ENCODE results near the gene TOB1. TPM values are rescaled to one million over a fixed set of nuclear protein-coding genes. Genes with fewer than 3 reads are reported as not detected.

Gene TOB1, protein sequence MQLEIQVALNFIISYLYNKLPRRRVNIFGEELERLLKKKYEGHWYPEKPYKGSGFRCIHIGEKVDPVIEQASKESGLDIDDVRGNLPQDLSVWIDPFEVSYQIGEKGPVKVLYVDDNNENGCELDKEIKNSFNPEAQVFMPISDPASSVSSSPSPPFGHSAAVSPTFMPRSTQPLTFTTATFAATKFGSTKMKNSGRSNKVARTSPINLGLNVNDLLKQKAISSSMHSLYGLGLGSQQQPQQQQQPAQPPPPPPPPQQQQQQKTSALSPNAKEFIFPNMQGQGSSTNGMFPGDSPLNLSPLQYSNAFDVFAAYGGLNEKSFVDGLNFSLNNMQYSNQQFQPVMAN
- total RNA-seq (10 to 100 TPM; 20.0 to 42.3 (median 26.3) TPM), polyA plus RNA-seq (1 to 10 TPM; 6.3 to 9.8 (median 9.4) TPM)
- long read RNA-seq, donor 1, transcript TOB1-202 (2 exons, 2,229 nt), result major isoform, 10 of 11 reads
- long read RNA-seq, donor 1, partial matches to known transcripts, result 0 of 11 reads
- long read RNA-seq, donor 1, other reads (novel, unspliced or antisense), result 0 of 11 reads
- long read RNA-seq, donor 2, transcript TOB1-202 (2 exons, 2,229 nt), result major isoform, 12 of 38 reads
- long read RNA-seq, donor 2, partial matches to known transcripts, result 26 of 38 reads
- long read RNA-seq, donor 2, other reads (novel, unspliced or antisense), result 0 of 38 reads

- DNase-seq, result peak; percentile 100
- intact Hi-C loops (cut with DNase I; ENCODE audit: low total_unique reads), result no loop called here
- 1% methylated on average over 37 to 75 of the region's 75 CpGs for WGBS, 5 donors
- TF ChIP-seq POLR2A (IDR thresholded peaks at IDR 0.05) (peak; percentile 97 to 99 (median 99)), POLR2AphosphoS5 (IDR thresholded peaks at IDR 0.05) (peak; percentile 100)
- TF ChIP-seq, protein P1, sequence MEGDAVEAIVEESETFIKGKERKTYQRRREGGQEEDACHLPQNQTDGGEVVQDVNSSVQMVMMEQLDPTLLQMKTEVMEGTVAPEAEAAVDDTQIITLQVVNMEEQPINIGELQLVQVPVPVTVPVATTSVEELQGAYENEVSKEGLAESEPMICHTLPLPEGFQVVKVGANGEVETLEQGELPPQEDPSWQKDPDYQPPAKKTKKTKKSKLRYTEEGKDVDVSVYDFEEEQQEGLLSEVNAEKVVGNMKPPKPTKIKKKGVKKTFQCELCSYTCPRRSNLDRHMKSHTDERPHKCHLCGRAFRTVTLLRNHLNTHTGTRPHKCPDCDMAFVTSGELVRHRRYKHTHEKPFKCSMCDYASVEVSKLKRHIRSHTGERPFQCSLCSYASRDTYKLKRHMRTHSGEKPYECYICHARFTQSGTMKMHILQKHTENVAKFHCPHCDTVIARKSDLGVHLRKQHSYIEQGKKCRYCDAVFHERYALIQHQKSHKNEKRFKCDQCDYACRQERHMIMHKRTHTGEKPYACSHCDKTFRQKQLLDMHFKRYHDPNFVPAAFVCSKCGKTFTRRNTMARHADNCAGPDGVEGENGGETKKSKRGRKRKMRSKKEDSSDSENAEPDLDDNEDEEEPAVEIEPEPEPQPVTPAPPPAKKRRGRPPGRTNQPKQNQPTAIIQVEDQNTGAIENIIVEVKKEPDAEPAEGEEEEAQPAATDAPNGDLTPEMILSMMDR (IDR thresholded peaks at IDR 0.05 in 8 of 11, conservative IDR thresholded peaks at IDR 0.05 in 3 of 11), result peak in 2 of 11 experiments; percentile 9 to 41
- H3K4me1 ChIP-seq, result peaks cover 13 to 69% (median 55%) of the 10 kb centered on the region in 6 donors
- H3K4me3 ChIP-seq, result peak within 1 kb of the TSS; percentile 45 to 88 (median 82)
- no peaks in the 10 kb centered on the region for H3K27me3 ChIP-seq (replicated peaks in 1 of 7)
- peak within 1 kb of the TSS; percentile 88 to 100 (median 100) for H3K27ac ChIP-seq
- no peaks in the 10 kb centered on the region for H3K9me3 ChIP-seq
- peaks cover 0 to 23% (median 11%) of the 10 kb centered on the region in 6 donors for H3K36me3 ChIP-seq
Observed at GRCh38 chr17:50866261-50866949, at the start of gene TOB1. TOB1 (minus strand) TSS chr17:50866354; CDS start chr17:50864017, 2,337 bp downstream.

DNA sequence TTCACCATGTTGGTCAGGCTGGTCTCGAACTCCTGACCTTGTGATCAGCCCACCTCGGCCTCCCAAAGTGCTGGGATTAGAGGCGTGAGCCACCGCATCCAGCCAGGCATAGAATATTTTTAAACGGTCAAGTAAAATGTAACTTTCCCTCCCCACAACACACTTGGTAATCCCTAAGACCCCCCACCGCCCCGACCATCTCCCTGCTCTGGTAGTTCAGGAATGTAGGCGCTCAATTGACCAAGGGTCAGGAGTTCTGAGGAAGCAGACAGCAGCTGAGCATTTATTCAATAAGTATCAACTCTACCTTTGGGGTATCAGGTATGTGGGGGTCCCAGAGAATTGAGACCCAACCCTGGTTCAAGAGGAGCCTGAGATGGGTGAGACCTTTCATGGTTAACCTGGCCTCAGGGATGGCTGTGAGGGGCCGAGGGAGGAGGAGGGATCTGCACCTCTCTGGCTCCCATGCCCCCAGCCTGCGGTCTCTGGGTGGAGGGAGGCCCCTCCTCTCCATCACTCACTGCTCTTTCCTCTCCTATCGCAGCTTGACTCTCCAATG, 48.4 kb upstream of the TOB1 start:
- TF ChIP-seq POLR2A (IDR thresholded peaks at IDR 0.05), result no peak
- TF ChIP-seq, protein P1 (IDR thresholded peaks at IDR 0.05 in 8 of 11, conservative IDR thresholded peaks at IDR 0.05 in 3 of 11), result no peak
- TF ChIP-seq POLR2AphosphoS5 (IDR thresholded peaks at IDR 0.05), result no peak
- no peaks in the 10 kb centered on the region for H3K36me3 ChIP-seq
- no peak overlapping the region for H3K27ac ChIP-seq
- 85 to 93% (median 92%) methylated on average over 10 to 11 of the region's 11 CpGs for WGBS, 5 donors
- H3K4me1 ChIP-seq, result peaks cover 0 to 56% (median 30%) of the 10 kb centered on the region in 6 donors
- no peak for DNase-seq
- peaks cover 0 to 6% (median 0%) of the 10 kb centered on the region in 7 donors for H3K27me3 ChIP-seq (replicated peaks in 1 of 7)
- no peak overlapping the region for H3K4me3 ChIP-seq
- intact Hi-C loops (cut with DNase I; ENCODE audit: low total_unique reads), result no loop called here
- no peaks in the 10 kb centered on the region for H3K9me3 ChIP-seq

GRCh38 chr17:50913120-50913519, 47.0 kb upstream of the TOB1 start:
- Histone ChIP-seq H3K27me3 (replicated peaks in 1 of 7) (peaks cover 0 to 2% (median 0%) of the 10 kb centered on the region in 7 donors), H3K36me3 (no peaks in the 10 kb centered on the region), H3K4me3 (no peak overlapping the region), H3K27ac (no peak overlapping the region), H3K9me3 (no peaks in the 10 kb centered on the region), H3K4me1 (peaks cover 0 to 56% (median 24%) of the 10 kb centered on the region in 6 donors)
- no peak for DNase-seq
- intact Hi-C loops (cut with DNase I; ENCODE audit: low total_unique reads), result no loop called here
- TF ChIP-seq POLR2A (IDR thresholded peaks at IDR 0.05) (no peak), POLR2AphosphoS5 (IDR thresholded peaks at IDR 0.05) (no peak)
- TF ChIP-seq, protein P1 (IDR thresholded peaks at IDR 0.05 in 8 of 11, conservative IDR thresholded peaks at IDR 0.05 in 3 of 11), result no peak
- WGBS, 5 donors, result 87 to 94% (median 90%) methylated on average over 2 of the region's 2 CpGs

Measured in spleen (tissue), 13 donors.